Kidney tubule cell (primary cell): ENCODE results near the gene IRF4.

Experiments
- DNase-seq: peaks from one replicate; pipeline ENCODE4 v3.0.0-alpha.2; 2018; ENCODE audit warnings: low spot score

The IRF4 gene

GRCh38 chr6:444653-445275, 53.2 kb downstream of the IRF4 start:
- no peak for DNase-seq

GRCh38 chr6:445571-446417, 54.2 kb downstream of the IRF4 start:
- DNase-seq = no peak

- DNase-seq = no peak
These were observed 55.1 kb downstream of the IRF4 start for GRCh38 chr6:446418-447366.

GRCh38 chr6:447381-448165, 56.0 kb downstream of the IRF4 start:
- no peak for DNase-seq

GRCh38 chr6:448296-449056, 56.9 kb downstream of the IRF4 start:
- DNase-seq = no peak

GRCh38 chr6:449057-449430, 57.5 kb downstream of the IRF4 start:
- no peak for DNase-seq

- DNase-seq = no peak
These were observed 58.2 kb downstream of the IRF4 start for GRCh38 chr6:449486-450419.

GRCh38 chr6:451336-451735, 59.8 kb downstream of the IRF4 start:
- no peak for DNase-seq

GRCh38 chr6:451847-452246, 60.3 kb downstream of the IRF4 start:
- no peak for DNase-seq

- no peak for DNase-seq
These were observed 60.9 kb downstream of the IRF4 start for GRCh38 chr6:452301-453067.

GRCh38 chr6:453152-453551, 61.6 kb downstream of the IRF4 start:
- DNase-seq = no peak

- no peak for DNase-seq
These were observed 62.8 kb downstream of the IRF4 start for GRCh38 chr6:454148-454991.

- peak; percentile 15 for DNase-seq
These were observed 63.5 kb downstream of the IRF4 start for GRCh38 chr6:455006-455585.

GRCh38 chr6:455835-456234, 64.3 kb downstream of the IRF4 start:
- no peak for DNase-seq

GRCh38 chr6:456358-456867, 64.9 kb downstream of the IRF4 start:
- no peak for DNase-seq

GRCh38 chr6:456887-457286, 65.3 kb downstream of the IRF4 start:
- DNase-seq = no peak
